K562 (cell line): ENCODE measurements around the gene OR10H5. TPM values are rescaled to one million over a fixed set of nuclear protein-coding genes. Genes with fewer than 3 reads are reported as not detected.
A peak's percentile ranks its signal among the peaks of the same experiment; 100 is the strongest.
"Not testable (repeated sequence)": the region's sequence is repeated elsewhere in the genome, so short reads cannot be mapped to it uniquely, and the experiment has no call there.

Experiments used
- ATF1 ChIP-seq, 2 experiments: fragments of 450-650 bp in 1 of 2; IDR thresholded peaks; 2 replicates each; pipeline ENCODE4 v1.6.1; 2016; ENCODE audit warnings: missing compliant biosample characterization in 1 of 2, missing genetic modification characterization in 1 of 2
- CEBPB ChIP-seq: fragments of 450-650 bp; IDR thresholded peaks from 2 replicates; pipeline ENCODE4 v1.6.1; 2016; ENCODE audit warnings: missing genetic modification characterization, missing compliant biosample characterization
- DPF2 ChIP-seq: fragments of 450-650 bp; IDR thresholded peaks from 2 replicates; pipeline ENCODE4 v1.6.1; 2016
- ELF2 ChIP-seq: fragments of 250-450 bp; sonication (Bioruptor Pico); IDR thresholded peaks from 2 replicates; pipeline ENCODE4 v1.5.0; 2021; ENCODE audit warnings: mild to moderate bottlenecking
- EP300 ChIP-seq: IDR thresholded peaks from 2 replicates; pipeline ENCODE4 v1.6.1; 2012; ENCODE audit warnings: low read length, improper control_type of control experiment
- HDAC1 ChIP-seq, 2 experiments: fragments of 450-650 bp; IDR thresholded peaks; 2 replicates each; pipeline ENCODE4 v1.6.1; 2016 to 2017; ENCODE audit warnings: inconsistent platforms in 1 of 2, mild to moderate bottlenecking in 1 of 2, moderate library complexity in 1 of 2
- MEIS2 ChIP-seq: fragments of 450-650 bp; IDR thresholded peaks from 2 replicates; pipeline ENCODE4 v1.6.1; 2014; ENCODE audit warnings: mild to moderate bottlenecking; ENCODE audit not compliant: partially characterized antibody
- PHF8 ChIP-seq: fragments of 200-600 bp; sonication (generic); IDR thresholded peaks from 2 replicates; pipeline ENCODE4 v1.6.1; 2012; ENCODE audit warnings: mixed run types, mild to moderate bottlenecking, inconsistent platforms, low read length, moderate library complexity, borderline replicate concordance
- PML ChIP-seq: IDR thresholded peaks from 2 replicates; pipeline ENCODE4 v1.6.1; 2012; ENCODE audit warnings: low read length, inconsistent platforms
- POLR2B ChIP-seq: fragments of 450-650 bp; IDR thresholded peaks from 2 replicates; pipeline ENCODE4 v1.6.1; 2018; ENCODE audit warnings: low read depth; ENCODE audit not compliant: partially characterized antibody
- POLR2H ChIP-seq: IDR thresholded peaks from 2 replicates; pipeline ENCODE4 v1.6.1; 2016; ENCODE audit warnings: missing genetic modification characterization, low read depth, mild to moderate bottlenecking, control low read depth, missing compliant biosample characterization, moderate library complexity
- PTRF ChIP-seq: fragments of 450-650 bp; IDR thresholded peaks from 2 replicates; pipeline ENCODE4 v1.6.1; 2016; ENCODE audit warnings: mild to moderate bottlenecking, missing genetic modification characterization, missing compliant biosample characterization
- PTTG1 ChIP-seq: fragments of 450-650 bp; IDR thresholded peaks from 2 replicates; pipeline ENCODE4 v1.6.1; 2016; ENCODE audit warnings: low read depth, mild to moderate bottlenecking, missing genetic modification characterization, missing compliant biosample characterization
- SMARCA4 ChIP-seq: fragments of 450-650 bp; IDR thresholded peaks from 2 replicates; pipeline ENCODE4 v1.6.1; 2016
- SMARCE1 ChIP-seq: fragments of 450-650 bp; IDR thresholded peaks from 2 replicates; pipeline ENCODE4 v1.7.1; 2016; ENCODE audit warnings: mild to moderate bottlenecking
- ZBTB17 ChIP-seq: fragments of 450-650 bp; formaldehyde crosslinking; IDR thresholded peaks from 2 replicates; pipeline ENCODE4 v1.4.0; 2020; ENCODE audit warnings: mild to moderate bottlenecking
- ZEB2 ChIP-seq: fragments of 450-650 bp; IDR thresholded peaks from 2 replicates; pipeline ENCODE4 v1.6.1; 2016
- ZFX ChIP-seq: sonication (generic); formaldehyde crosslinking; IDR thresholded peaks from 2 replicates; pipeline ENCODE4 v1.8.0; 2022; ENCODE audit warnings: mild to moderate bottlenecking, missing genetic modification reagents, moderate library complexity
- ZNF165 ChIP-seq: fragments of 250-450 bp; sonication (Bioruptor Pico); IDR thresholded peaks from 2 replicates; pipeline ENCODE4 v1.4.0; 2020; ENCODE audit warnings: borderline replicate concordance
- polyA plus RNA-seq, 8 experiments: library from polyadenylated mRNA; depleted of rRNA in 4 of 8; stranded (reverse) in 5 of 8; unstranded in 3 of 8; fragments of >200 nt; fragmentation: Nextera tagmentation in 2 of 8; fragmentation: Illumina TruSeq in 1 of 8; extraction: Ambion mirVana in 2 of 8; extraction: Trizol in 1 of 8; gene quantifications; 2 replicates each; pipeline versions ENCODE4 v1.2.1 to v1.2.3, GENCODE V29; 2011 to 2014; ENCODE audit warnings: inconsistent platforms in 1 of 8, missing spikeins in 1 of 8
- total RNA-seq, 7 experiments: library from RNA; depleted of rRNA in 6 of 7; stranded (reverse); fragments of >200 nt in 6 of 7; fragmentation: Illumina TruSeq in 2 of 7; extraction: Trizol in 2 of 7; gene quantifications; 2 replicates each; pipeline versions ENCODE4 v1.2.1 to v1.2.3, GENCODE V29; 2011 to 2021; ENCODE audit warnings: low replicate concordance in 1 of 7
- TF ChIP-seq, protein P1 (sequence below): fragments of 250-450 bp; sonication (Bioruptor Pico); IDR thresholded peaks from 2 replicates; pipeline ENCODE4 v1.4.0; 2020; ENCODE audit warnings: borderline replicate concordance
- TF ChIP-seq, protein P2 (sequence below), 2 experiments: IDR thresholded peaks in 1 of 2; conservative IDR thresholded peaks in 1 of 2; 2 replicates each; pipeline ENCODE4 v1.6.1; 2016; ENCODE audit warnings: low read depth in 2 of 2, mild to moderate bottlenecking in 1 of 2, missing compliant biosample characterization in 1 of 2, missing genetic modification characterization in 1 of 2, moderate library complexity in 1 of 2
- TF ChIP-seq, protein P3 (sequence below), 2 experiments: fragments of 250-450 bp in 1 of 2; fragments of 450-650 bp in 1 of 2; sonication (Bioruptor Pico) in 1 of 2; IDR thresholded peaks; 2 replicates each; pipeline versions ENCODE4 v1.6.1 to v1.8.0; 2016 to 2021; ENCODE audit warnings: mild to moderate bottlenecking in 2 of 2, moderate library complexity in 2 of 2, missing compliant biosample characterization in 1 of 2, missing genetic modification characterization in 1 of 2

The OR10H5 gene
- total and polyA plus RNA-seq, 9 of the 15 experiments (the other 6 are each of a cell fraction or from before 2014, with no cell fraction given), result not detected

DNA sequence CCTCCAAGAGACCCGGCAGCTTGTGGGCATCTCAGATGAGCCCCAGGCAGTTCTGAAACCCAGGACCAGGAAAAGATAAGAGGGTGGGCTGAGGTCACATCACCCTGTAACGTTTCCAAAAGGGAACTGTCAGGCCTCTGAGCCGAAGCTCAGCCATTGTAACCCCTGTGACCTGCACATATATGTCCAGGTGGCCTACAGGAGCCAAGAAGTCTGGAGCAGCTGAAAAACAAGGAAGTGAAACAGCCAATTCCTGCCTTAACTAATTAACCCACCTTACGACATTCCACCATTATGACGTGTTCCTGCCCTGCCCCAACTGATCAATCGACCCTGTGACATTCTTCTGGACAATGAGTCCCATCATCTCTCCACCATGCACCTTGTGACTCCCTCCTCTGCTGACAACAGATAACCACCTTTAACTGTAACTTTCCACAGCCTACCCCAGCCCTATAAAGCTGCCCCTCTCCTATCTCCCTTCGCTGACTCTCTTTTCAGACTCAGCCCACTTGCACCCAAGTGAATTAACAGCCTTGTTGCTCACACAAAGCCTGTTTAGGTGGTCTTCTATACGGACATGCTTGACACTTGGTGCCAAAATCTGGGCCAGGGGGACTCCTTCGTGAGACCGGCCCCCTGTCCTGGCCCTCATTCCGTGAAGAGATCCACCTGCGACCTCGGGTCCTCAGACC is 41.3 kb downstream of the OR10H5 start (continued):
- TF ChIP-seq MEIS2, result peak; percentile 67
- TF ChIP-seq DPF2, result peak; percentile 79
- TF ChIP-seq EP300, result peak; percentile 75
- peak; percentile 60; the same call in 1 of the 2 replicates for TF ChIP-seq ZBTB17 (CRISPR knock-in tag)
- TF ChIP-seq POLR2B, result peak; percentile 90
- peak; percentile 82 for TF ChIP-seq SMARCA4
- TF ChIP-seq, protein P1, sequence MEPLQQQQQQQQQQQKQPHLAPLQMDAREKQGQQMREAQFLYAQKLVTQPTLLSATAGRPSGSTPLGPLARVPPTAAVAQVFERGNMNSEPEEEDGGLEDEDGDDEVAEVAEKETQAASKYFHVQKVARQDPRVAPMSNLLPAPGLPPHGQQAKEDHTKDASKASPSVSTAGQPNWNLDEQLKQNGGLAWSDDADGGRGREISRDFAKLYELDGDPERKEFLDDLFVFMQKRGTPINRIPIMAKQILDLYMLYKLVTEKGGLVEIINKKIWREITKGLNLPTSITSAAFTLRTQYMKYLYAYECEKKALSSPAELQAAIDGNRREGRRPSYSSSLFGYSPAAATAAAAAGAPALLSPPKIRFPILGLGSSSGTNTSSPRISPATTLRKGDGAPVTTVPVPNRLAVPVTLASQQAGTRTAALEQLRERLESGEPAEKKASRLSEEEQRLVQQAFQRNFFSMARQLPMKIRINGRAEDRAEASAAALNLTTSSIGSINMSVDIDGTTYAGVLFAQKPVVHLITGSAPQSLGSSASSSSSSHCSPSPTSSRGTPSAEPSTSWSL, result peak; percentile 83; the same call in 1 of the 2 replicates
- peak; percentile 45 for TF ChIP-seq CEBPB (tag)
- TF ChIP-seq ZNF165 (CRISPR knock-in tag), result peak; percentile 84; the same call in 1 of the 2 replicates
- peak; percentile 84 for TF ChIP-seq PTRF (tag)
- peak; percentile 81 for TF ChIP-seq PTTG1 (tag)
- peak; percentile 79 for TF ChIP-seq ELF2
- TF ChIP-seq HDAC1 (IDR thresholded peaks at IDR 0.05), result peak in 1 of 2 experiments; percentile 84; a peak in 2 of 4 replicates
- TF ChIP-seq, protein P2, sequence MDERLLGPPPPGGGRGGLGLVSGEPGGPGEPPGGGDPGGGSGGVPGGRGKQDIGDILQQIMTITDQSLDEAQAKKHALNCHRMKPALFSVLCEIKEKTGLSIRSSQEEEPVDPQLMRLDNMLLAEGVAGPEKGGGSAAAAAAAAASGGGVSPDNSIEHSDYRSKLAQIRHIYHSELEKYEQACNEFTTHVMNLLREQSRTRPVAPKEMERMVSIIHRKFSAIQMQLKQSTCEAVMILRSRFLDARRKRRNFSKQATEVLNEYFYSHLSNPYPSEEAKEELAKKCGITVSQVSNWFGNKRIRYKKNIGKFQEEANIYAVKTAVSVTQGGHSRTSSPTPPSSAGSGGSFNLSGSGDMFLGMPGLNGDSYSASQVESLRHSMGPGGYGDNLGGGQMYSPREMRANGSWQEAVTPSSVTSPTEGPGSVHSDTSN (CRISPR knock-in tag; IDR thresholded peaks at IDR 0.05; ENCODE audit: low read depth), result not testable (repeated sequence)
- TF ChIP-seq, protein P2 (tag; conservative IDR thresholded peaks at IDR 0.05; ENCODE audit: low read depth), result 0 out of 2 replicates have a peak, but pooled peaks have one; percentile 15
- peak; percentile 75; the same call in 1 of the 2 replicates for TF ChIP-seq POLR2H (tag)
- TF ChIP-seq, protein P3, sequence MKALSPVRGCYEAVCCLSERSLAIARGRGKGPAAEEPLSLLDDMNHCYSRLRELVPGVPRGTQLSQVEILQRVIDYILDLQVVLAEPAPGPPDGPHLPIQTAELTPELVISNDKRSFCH (CRISPR knock-in tag; IDR thresholded peaks at IDR 0.05), result 0 out of 2 replicates have a peak, but pooled peaks have one; percentile 62
- TF ChIP-seq, protein P3 (tag; IDR thresholded peaks at IDR 0.05), result peak; percentile 94
- TF ChIP-seq PHF8, result peak; percentile 32; the same call in 1 of the 2 replicates
- peak; percentile 61; the same call in 1 of the 2 replicates for TF ChIP-seq SMARCE1
- TF ChIP-seq ATF1 (CRISPR knock-in tag; IDR thresholded peaks at IDR 0.05), result not testable (repeated sequence)
- TF ChIP-seq ATF1 (tag; IDR thresholded peaks at IDR 0.05), result peak; percentile 92
- peak; percentile 48 for TF ChIP-seq ZFX
- TF ChIP-seq PML, result peak; percentile 67
- TF ChIP-seq ZEB2, result peak; percentile 96
